ENCODE measurements around the gene FOXJ1.

DNA sequence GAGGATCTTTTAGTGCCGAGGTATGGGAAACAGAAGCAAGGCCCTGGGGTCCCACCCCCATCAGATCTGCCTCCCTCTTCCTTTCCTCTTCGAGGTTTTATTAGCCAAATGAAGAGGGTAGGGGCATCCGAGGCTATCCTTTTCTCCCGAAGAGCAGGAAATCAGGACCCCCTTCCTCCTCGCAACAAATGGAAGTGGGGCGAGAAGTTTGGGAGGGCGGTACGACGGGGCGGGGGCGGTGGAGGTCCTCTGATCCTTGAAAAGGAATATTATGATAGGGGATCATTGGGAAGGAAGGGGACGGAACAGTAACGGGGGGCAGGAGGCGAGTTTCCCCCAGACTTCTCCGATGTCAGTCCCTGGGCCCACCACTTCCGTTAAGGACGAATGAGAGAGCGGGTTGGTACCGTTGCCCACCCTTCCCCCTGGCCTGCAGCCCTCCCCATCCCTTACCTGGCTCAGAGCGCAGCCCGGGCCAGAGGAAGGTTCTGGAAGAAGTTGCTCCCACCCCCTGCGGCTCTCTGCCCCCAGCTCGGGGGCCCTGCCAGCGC lies 309 bp downstream of the FOXJ1 start:
- TF ChIP-seq EZH2phosphoT487 (IDR thresholded peaks at IDR 0.05; ENCODE audit: low read depth, severe bottlenecking, unreplicated experiment) (peak; percentile 43), CTCF (IDR thresholded peaks at IDR 0.05; ENCODE audit: poor library complexity) (no peak), EZH2 (IDR thresholded peaks at IDR 0.05; ENCODE audit: borderline replicate concordance) (peak; percentile 5)
